Natural killer cell (primary cell): ENCODE measurements around the gene BRD7. TPM values are rescaled to one million over a fixed set of nuclear protein-coding genes. Genes with fewer than 3 reads are reported as not detected.

Experiments
- ATAC-seq, 3 donors: fragments of 150-1000 bp in 2 of 3; fragments of 200-7000 bp in 1 of 3; cut with Tn5 transposase; 1 replicate in 1 of 3; 2 replicates in 2 of 3; pipeline ENCODE4 v1.10.0; 2021; ENCODE audit warnings: mild to moderate bottlenecking in 2 of 3, moderate library complexity in 2 of 3
- DNase-seq, 2 donors: peaks; one replicate each; pipeline versions ENCODE4 v3.0.0 to v3.0.0-alpha.2; 2013 to 2021; ENCODE audit warnings: mixed read lengths in 1 of 2
- H3K27ac ChIP-seq: one replicate; pipeline ENCODE4 v1.5.1; 2013; ENCODE audit warnings: mild to moderate bottlenecking, low read length
- H3K27me3 ChIP-seq: one replicate; pipeline ENCODE4 v1.6.1; 2013; ENCODE audit warnings: low read length; ENCODE audit not compliant: control insufficient read depth, insufficient read depth
- H3K36me3 ChIP-seq: one replicate; pipeline ENCODE4 v1.6.1; 2013; ENCODE audit warnings: low read length; ENCODE audit not compliant: control insufficient read depth, insufficient read depth
- H3K4me1 ChIP-seq: one replicate; pipeline ENCODE4 v1.6.1; 2013; ENCODE audit warnings: low read length; ENCODE audit not compliant: control insufficient read depth, insufficient read depth
- H3K4me3 ChIP-seq: one replicate; pipeline ENCODE4 v1.5.1; 2013; ENCODE audit warnings: low read length
- H3K9me3 ChIP-seq: one replicate; pipeline ENCODE4 v1.6.1; 2013; ENCODE audit warnings: low read length; ENCODE audit not compliant: control insufficient read depth, insufficient read depth
- H3K27ac Mint-ChIP-seq, 2 donors: one replicate each; pipeline ENCODE4 v1.8.0; 2022; ENCODE audit warnings: mild to moderate bottlenecking in 2 of 2, mixed read lengths in 2 of 2, moderate library complexity in 1 of 2
- H3K27me3 Mint-ChIP-seq, 2 donors: one replicate each; pipeline ENCODE4 v1.8.0; 2022; ENCODE audit warnings: low read depth in 2 of 2, mixed read lengths in 2 of 2
- H3K36me3 Mint-ChIP-seq: one replicate; pipeline ENCODE4 v1.8.0; 2022; ENCODE audit warnings: mixed read lengths
- H3K4me1 Mint-ChIP-seq, 2 donors: one replicate each; pipeline ENCODE4 v1.8.0; 2022; ENCODE audit warnings: mixed read lengths in 2 of 2
- H3K4me3 Mint-ChIP-seq: one replicate; pipeline ENCODE4 v1.8.0; 2022; ENCODE audit warnings: mild to moderate bottlenecking, moderate library complexity, mixed read lengths
- H3K9me3 Mint-ChIP-seq, 2 donors: one replicate each; pipeline ENCODE4 v1.8.0; 2022; ENCODE audit warnings: mixed read lengths in 2 of 2
- CTCF ChIP-seq: fragments of 200-600 bp; IDR thresholded peaks from one replicate; pipeline ENCODE4 v1.8.0; 2022; ENCODE audit warnings: antibody characterized with exemption
- WGBS: methylation state at CpG from one replicate; pipeline ENCODE4 v1.1.7; 2013; ENCODE audit warnings: missing lambda C conversion rate; ENCODE audit not compliant: insufficient coverage; 5-methylcytosine and 5-hydroxymethylcytosine counted together
- intact Hi-C: fragments of 100-400 bp; cut with micrococcal nuclease; formaldehyde crosslinking; loops from one replicate; pipeline ENCODE4 v1.14.2; 2022
- total RNA-seq, 4 donors: library from RNA; stranded (reverse); fragments of 120-200 nt in 1 of 4; gene quantifications; one replicate each; pipeline versions ENCODE4 v1.2.3 to v1.2.4, GENCODE V29; 2013 to 2022

Gene BRD7
- total RNA-seq, 3 donors from 2014 or later (not counting 1 experiment from before 2014, with no cell fraction given): 89.2 to 118 (median 94.9) TPM

GRCh38 chr16:50269769-50270509 lies 98.8 kb downstream of the BRD7 start:
- no peak for ATAC-seq
- peak overlapping the region; percentile 91 to 99 for H3K27ac Mint-ChIP-seq

GRCh38 chr16:50269061-50269705 lies 99.6 kb downstream of the BRD7 start:
- no peak for DNase-seq
- no peak for ATAC-seq
- no peak overlapping the region for H3K4me3 ChIP-seq
- no peak for TF ChIP-seq CTCF
- peak overlapping the region; percentile 61 for H3K27ac ChIP-seq
- no peaks in the 10 kb centered on the region for H3K27me3 ChIP-seq
- no peaks in the 10 kb centered on the region for H3K27me3 Mint-ChIP-seq
- intact Hi-C loops: loop anchor here (5.0 kb wide), 3 partner anchors 52 to 112 kb away; no protein-coding TSS in a partner anchor
- H3K4me1 ChIP-seq: peaks cover 89% of the 10 kb centered on the region
- H3K4me3 Mint-ChIP-seq: peak overlapping the region; percentile 88
- peaks cover 82 to 95% of the 10 kb centered on the region in 2 donors for H3K4me1 Mint-ChIP-seq
- no peaks in the 10 kb centered on the region for H3K9me3 Mint-ChIP-seq
- no peaks in the 10 kb centered on the region for H3K36me3 Mint-ChIP-seq
- H3K36me3 ChIP-seq: peaks cover 12% of the 10 kb centered on the region
- H3K27ac Mint-ChIP-seq: peak overlapping the region; percentile 91 to 99
- 65% methylated on average over 13 of the region's 13 CpGs for WGBS
- H3K9me3 ChIP-seq: no peaks in the 10 kb centered on the region

More at GRCh38 chr16:50269769-50270509, 98.8 kb downstream of the BRD7 start:
- intact Hi-C loops: loop anchor here (5.0 kb wide), 3 partner anchors 53 to 113 kb away; no protein-coding TSS in a partner anchor
- Mint-ChIP-seq H3K4me3 (peak overlapping the region; percentile 88), H3K4me1 (peaks cover 79 to 95% of the 10 kb centered on the region in 2 donors), H3K36me3 (no peaks in the 10 kb centered on the region), H3K9me3 (no peaks in the 10 kb centered on the region), H3K27me3 (no peaks in the 10 kb centered on the region)
- 65% methylated on average over 12 of the region's 12 CpGs for WGBS
- no peaks in the 10 kb centered on the region for H3K27me3 ChIP-seq
- peaks cover 12% of the 10 kb centered on the region for H3K36me3 ChIP-seq
- H3K27ac ChIP-seq: peak overlapping the region; percentile 93
- H3K4me1 ChIP-seq: peaks cover 94% of the 10 kb centered on the region
- no peak for DNase-seq
- no peak overlapping the region for H3K4me3 ChIP-seq
- no peaks in the 10 kb centered on the region for H3K9me3 ChIP-seq
- TF ChIP-seq CTCF: no peak

GRCh38 chr16:50268352-50268751 lies 100.4 kb downstream of the BRD7 start:
- H3K36me3 Mint-ChIP-seq: no peaks in the 10 kb centered on the region
- WGBS: 41% methylated on average over 4 of the region's 5 CpGs
- peaks cover 87% of the 10 kb centered on the region for H3K4me1 ChIP-seq
- H3K9me3 Mint-ChIP-seq: no peaks in the 10 kb centered on the region
- peak overlapping the region; percentile 72 for H3K27ac ChIP-seq
- intact Hi-C loops: loop anchor here (5.0 kb wide), 3 partner anchors 51 to 111 kb away; no protein-coding TSS in a partner anchor
- H3K4me1 Mint-ChIP-seq: peaks cover 82 to 95% of the 10 kb centered on the region in 2 donors
- no peaks in the 10 kb centered on the region for H3K9me3 ChIP-seq
- peak overlapping the region; percentile 88 for H3K4me3 Mint-ChIP-seq
- no peaks in the 10 kb centered on the region for H3K27me3 Mint-ChIP-seq
- H3K27me3 ChIP-seq: no peaks in the 10 kb centered on the region
- no peak for TF ChIP-seq CTCF
- DNase-seq: peak in 1 of 2 donors; percentile 42
- H3K27ac Mint-ChIP-seq: peak overlapping the region; percentile 91 to 99
- no peak for ATAC-seq
- H3K4me3 ChIP-seq: peak overlapping the region; percentile 75
- H3K36me3 ChIP-seq: peaks cover 12% of the 10 kb centered on the region
